Breast epithelium (tissue), 3 donors: ENCODE results near the gene MAST4.

ENCODE experiments used
- POLR2A ChIP-seq: fragments of 450-650 bp; IDR thresholded peaks from one replicate; pipeline ENCODE4 v1.6.1; 2016; ENCODE audit warnings: antibody characterized with exemption, mild to moderate bottlenecking, moderate library complexity
- POLR2AphosphoS5 ChIP-seq, 3 donors: sonication (generic); formaldehyde crosslinking; IDR thresholded peaks; one replicate each; pipeline ENCODE4 v1.6.1; 2017; ENCODE audit warnings: antibody characterized with exemption in 3 of 3
- TF ChIP-seq, protein P1 (sequence below), 3 donors: fragments of 450-650 bp; IDR thresholded peaks; one replicate each; pipeline ENCODE4 v1.5.1; 2016 to 2017; ENCODE audit warnings: antibody characterized with exemption in 3 of 3, mild to moderate bottlenecking in 3 of 3, moderate library complexity in 3 of 3

DNA sequence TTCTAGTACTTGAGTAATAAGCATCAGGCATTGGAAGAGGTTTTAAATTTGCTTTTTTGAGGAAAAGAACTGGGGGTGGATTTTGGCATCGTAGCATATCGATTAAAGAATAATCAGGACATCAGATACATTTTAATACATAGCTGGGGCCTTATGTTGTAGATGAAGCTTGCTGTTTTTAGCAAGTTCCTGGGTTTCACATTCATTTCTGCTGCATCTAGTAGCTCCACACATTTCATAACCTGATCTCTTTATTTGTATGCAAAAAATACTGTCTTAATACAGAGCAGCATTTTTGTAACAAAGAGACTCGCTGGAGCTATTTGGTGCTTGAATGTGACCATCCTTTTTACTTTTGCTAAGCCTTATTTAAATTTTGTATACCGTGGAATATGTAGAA, 571.9 kb downstream of the MAST4 start:
- TF ChIP-seq, protein P1, sequence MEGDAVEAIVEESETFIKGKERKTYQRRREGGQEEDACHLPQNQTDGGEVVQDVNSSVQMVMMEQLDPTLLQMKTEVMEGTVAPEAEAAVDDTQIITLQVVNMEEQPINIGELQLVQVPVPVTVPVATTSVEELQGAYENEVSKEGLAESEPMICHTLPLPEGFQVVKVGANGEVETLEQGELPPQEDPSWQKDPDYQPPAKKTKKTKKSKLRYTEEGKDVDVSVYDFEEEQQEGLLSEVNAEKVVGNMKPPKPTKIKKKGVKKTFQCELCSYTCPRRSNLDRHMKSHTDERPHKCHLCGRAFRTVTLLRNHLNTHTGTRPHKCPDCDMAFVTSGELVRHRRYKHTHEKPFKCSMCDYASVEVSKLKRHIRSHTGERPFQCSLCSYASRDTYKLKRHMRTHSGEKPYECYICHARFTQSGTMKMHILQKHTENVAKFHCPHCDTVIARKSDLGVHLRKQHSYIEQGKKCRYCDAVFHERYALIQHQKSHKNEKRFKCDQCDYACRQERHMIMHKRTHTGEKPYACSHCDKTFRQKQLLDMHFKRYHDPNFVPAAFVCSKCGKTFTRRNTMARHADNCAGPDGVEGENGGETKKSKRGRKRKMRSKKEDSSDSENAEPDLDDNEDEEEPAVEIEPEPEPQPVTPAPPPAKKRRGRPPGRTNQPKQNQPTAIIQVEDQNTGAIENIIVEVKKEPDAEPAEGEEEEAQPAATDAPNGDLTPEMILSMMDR (IDR thresholded peaks at IDR 0.05), result no peak
- TF ChIP-seq POLR2AphosphoS5 (IDR thresholded peaks at IDR 0.05) (no peak), POLR2A (no peak)
